ENCODE results near the gene CST3. TPM values are rescaled to one million over a fixed set of nuclear protein-coding genes. Genes with fewer than 3 reads are reported as not detected.
"Not testable (repeated sequence)": the region's sequence is repeated elsewhere in the genome, so short reads cannot be mapped to it uniquely, and the experiment has no call there.

CST3 gene
- 1.8 and 2.5 TPM in 2 replicates for total RNA-seq

DNA sequence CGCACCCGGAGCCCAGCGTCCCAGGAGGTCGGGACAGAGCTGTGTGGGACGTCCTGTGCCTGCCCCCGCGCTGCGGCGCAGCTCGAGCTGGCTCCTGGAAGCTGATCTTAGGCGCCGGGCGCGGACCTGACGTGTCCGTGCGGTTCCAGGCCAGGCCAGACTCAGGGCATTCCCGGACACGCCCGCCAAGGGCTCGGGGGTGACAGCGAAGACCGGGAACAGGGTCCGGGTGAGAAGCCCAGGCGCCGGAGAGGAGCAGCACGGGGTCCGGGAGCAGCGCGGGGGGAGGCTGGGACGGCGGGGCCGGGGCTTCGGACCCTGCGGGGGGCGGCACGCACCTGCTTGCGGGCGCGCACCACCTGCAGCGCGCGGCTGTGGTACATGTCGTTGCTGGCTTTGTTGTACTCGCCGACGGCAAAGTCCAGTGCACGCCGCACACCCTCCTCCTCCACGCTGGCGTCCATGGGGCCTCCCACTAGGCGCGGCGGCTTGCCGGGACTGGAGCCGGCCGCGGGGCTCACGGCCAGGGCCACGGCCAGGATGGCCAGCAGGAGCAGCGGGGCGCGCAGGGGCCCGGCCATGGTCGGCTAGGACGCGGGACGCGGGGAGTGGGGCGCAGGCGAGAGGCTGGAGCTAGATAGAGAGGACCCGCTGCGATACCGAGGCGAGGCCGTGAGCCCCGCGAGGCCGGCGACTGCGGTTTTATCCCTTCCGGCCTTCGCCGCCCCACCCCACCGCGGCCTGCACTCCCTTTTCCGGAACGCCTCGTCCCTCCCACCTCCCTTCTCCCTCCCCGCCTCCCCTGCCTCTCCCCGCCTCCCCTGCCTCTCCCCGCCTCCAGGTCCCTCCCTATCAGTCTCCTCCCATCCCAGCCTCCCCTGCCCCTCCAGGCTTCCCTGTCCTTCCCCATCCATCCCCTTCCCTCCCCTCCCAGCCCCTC lies at the start of gene CST3:
CST3 (minus strand) TSS at position 674 of the 940 bp plus-strand sequence; CDS start at position 581, 93 bp downstream.
- intact Hi-C loops (cut with micrococcal nuclease) = no loop called here

DNA sequence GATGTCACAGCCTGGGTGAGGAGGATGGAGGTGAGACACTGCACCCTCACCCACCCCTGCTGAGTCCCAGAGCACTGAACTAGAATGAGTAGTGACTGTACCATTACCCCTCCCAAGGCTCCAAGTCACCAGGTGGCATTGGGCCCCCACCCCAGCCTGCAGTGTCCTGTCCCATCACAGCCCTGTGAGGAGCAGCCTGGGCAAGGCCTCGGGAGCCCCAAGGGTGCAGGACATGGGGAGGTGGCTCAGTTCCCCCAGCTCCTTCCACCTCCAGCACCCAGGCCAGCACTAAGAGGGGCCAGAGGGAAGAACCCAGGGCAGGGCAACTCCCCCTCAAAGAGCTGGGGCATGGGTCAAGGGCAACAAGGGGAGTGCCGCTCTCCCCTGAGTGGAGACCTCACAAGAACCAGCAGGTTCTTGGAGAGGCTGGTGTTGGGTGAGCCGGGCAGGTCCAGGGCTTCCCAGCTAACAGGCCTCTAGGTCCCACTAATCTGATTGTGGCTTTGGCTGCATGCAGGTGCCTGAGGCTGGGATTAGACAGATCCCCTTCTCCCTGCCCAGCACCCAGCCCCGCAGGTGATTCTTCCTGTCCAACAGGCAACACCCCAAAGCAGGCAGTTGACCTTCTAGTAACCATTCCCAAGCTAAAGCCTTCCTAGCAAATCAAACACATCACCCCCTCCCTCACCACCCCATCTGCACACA lies 48.4 kb upstream of the CST3 start:
- intact Hi-C loops (cut with micrococcal nuclease) = no loop called here

DNA sequence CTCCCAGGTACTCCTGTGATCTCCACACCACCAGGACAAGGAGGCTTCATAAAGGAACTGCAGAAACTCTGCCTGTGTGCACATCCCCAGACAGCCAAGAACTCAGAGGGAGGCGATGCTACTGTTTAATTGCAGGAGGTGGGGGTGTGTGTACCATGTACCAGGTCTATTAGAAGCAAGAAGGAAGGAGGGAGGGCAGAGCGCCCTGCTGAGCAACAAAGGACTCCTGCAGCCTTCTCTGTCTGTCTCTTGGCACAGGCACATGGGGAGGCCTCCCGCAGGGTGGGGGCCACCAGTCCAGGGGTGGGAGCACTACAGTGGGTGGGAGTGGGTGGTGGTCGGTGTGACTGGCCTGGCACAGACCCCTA lies 47.8 kb upstream of the CST3 start:
- intact Hi-C loops (cut with micrococcal nuclease) = not testable (repeated sequence)

GRCh38 chr20:23684261-23684660 lies 46.5 kb upstream of the CST3 start:
- intact Hi-C loops (cut with micrococcal nuclease) = no loop called here

- intact Hi-C loops (cut with micrococcal nuclease) = no loop called here
Observed at GRCh38 chr20:23683807-23684206, 46.1 kb upstream of the CST3 start.

GRCh38 chr20:23683281-23683680 lies 45.5 kb upstream of the CST3 start:
- intact Hi-C loops (cut with micrococcal nuclease) = no loop called here

GRCh38 chr20:23680146-23680545 lies 42.4 kb upstream of the CST3 start:
- intact Hi-C loops (cut with micrococcal nuclease) = no loop called here

GRCh38 chr20:23679133-23680092 lies 41.7 kb upstream of the CST3 start:
- intact Hi-C loops (cut with micrococcal nuclease) = no loop called here

DNA sequence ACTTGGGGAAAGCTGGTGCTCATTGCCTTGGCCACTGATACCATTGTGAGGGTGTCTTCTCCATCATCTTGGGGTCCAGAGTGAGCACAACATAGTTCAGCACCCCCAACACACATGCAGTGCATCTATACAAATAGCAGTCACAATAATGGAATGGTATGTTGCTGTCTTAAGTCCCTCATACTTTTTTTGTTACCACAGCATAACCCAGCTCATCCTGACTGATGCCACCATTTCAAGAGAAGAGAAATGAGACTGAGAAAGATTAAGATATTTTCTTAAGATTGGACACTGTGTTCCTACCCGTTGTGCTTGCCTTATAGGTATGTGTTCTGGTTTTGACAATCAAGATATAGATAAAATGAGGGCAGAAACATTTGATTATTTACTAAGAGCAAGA lies 35.5 kb upstream of the CST3 start:
- intact Hi-C loops (cut with micrococcal nuclease) = no loop called here

- intact Hi-C loops (cut with micrococcal nuclease) = no loop called here
Observed at GRCh38 chr20:23672158-23672557, 34.4 kb upstream of the CST3 start.

- intact Hi-C loops (cut with micrococcal nuclease) = no loop called here
Observed at GRCh38 chr20:23671479-23671878, 33.7 kb upstream of the CST3 start.

DNA sequence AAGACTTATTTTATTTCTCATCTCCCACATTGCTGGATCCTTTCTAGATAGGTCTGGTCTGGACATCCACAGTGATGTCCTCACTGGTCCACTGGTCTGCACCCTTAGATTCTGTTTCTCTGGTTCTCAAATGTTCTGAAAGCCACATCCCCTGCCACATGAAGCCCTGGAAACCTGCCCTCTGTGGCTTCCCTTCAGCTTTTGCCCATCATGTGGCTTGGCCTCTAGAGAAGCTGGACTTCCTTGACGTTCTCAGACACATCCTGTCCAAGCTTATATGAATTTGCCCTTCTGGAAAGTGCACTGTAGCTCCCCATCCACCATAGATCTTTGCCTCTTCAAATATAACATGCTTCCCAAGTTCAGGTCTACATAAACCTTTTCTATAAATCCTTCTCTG lies 32.6 kb upstream of the CST3 start:
- intact Hi-C loops (cut with micrococcal nuclease) = no loop called here

- intact Hi-C loops (cut with micrococcal nuclease) = no loop called here
Observed at GRCh38 chr20:23669866-23670265, 32.1 kb upstream of the CST3 start.

GRCh38 chr20:23669327-23669726 lies 31.6 kb upstream of the CST3 start:
- intact Hi-C loops (cut with micrococcal nuclease) = no loop called here

DNA sequence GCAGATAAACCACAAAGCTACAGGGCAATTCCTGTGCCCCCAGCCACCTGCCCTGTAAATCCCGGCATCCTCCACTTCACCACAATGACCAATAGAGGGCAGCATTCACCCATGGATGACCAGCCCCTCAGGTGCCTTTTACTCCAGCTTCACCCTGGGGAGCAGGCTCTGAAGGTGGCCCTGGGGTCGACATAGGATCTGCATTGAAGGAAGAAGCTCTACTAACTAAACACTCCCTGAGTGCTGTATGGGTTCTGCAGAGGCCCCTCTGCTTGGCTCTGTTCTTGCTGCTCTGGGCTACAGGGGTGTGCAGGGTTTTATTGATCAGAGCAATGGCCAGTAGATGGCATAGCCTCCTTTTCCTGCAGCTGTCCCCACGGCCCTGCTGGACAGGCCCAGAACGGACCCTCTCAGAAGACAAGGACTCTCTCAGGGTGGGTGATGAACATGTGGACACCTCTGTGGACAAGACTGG lies 30.8 kb upstream of the CST3 start:
- intact Hi-C loops (cut with micrococcal nuclease) = no loop called here

DNA sequence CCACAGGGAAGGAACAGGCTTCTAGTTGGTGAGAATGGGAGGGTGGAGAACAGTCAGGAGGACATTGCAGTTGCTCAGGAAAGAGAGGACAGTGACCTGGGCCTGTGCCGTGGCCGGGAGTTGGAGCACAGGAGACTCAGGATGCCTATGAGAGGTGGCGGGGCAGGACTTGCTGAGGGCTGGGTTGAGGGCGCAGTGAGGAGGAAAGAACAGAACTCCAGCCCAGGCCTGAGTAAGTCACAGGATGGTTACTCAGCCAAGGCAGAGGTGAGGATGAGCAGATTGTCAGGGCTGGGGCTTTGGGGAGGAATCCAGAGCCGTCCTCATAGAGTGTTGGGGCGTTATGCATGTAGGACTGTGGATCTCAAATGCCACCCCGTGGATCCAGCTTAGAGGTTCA lies 29.9 kb upstream of the CST3 start:
- intact Hi-C loops (cut with micrococcal nuclease) = no loop called here

GRCh38 chr20:23666698-23667097 lies 28.9 kb upstream of the CST3 start:
- intact Hi-C loops (cut with micrococcal nuclease) = no loop called here

DNA sequence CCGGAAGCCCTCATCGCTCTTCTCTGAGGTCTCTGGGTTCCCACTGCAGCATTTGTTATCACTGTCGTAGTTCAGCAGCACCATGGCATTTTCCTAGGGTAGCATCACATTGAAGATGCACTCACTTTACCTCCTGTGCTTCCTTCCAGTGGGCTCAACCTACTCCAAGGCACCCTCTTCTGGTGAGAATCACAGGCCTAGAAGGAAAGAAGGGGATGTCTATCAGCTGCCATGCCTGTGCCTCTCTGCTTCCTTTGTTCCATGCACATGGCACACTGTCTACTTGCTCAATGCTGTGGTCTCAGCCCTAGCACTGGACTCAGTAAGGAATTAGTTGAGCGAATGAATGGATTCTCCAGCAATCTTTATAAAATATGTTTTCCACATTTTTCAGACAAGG lies 28.4 kb upstream of the CST3 start:
- intact Hi-C loops (cut with micrococcal nuclease) = no loop called here

- intact Hi-C loops (cut with micrococcal nuclease) = no loop called here
Observed at GRCh38 chr20:23664954-23665353, 27.2 kb upstream of the CST3 start.

DNA sequence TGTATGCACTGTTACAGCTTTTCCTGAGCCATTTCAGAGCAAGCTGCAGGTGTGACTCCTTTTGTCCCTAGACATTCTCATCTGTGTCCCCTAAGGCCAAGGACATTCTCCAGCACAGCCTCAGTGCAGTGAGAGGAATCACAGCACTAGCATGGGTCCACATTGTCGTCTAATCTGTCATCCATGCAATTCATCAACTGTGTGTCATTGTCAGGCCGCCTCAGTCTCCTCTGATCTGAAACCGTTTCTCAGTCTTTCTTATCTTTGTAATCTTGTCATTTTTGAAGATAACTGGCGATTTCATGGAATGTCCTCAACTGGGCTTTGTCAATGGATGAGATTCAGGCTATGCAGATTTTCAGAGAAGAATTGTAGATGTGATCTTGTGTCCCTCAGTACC lies 26.3 kb upstream of the CST3 start:
- intact Hi-C loops (cut with micrococcal nuclease) = not testable (repeated sequence)

- intact Hi-C loops (cut with micrococcal nuclease) = no loop called here
Observed at GRCh38 chr20:23663180-23663579, 25.4 kb upstream of the CST3 start.

Data from T-helper 2 cell treated with Interferon-gamma antibody and Interleukin-4, amounts not matched to agents 100 ng/mL and 5 ng/mL, for 36 hours (primary cell).